WI38 (cell line): Measurements from ENCODE around the gene CD99L2.

ENCODE experiments used
- H3K4me3 ChIP-seq: 2 replicates; pipeline ENCODE4 v1.5.1; 2011; ENCODE audit warnings: low read depth, mild to moderate bottlenecking, control low read depth, low read length
- TF ChIP-seq, protein P1 (sequence below): IDR thresholded peaks from 2 replicates; pipeline ENCODE4 v1.5.1; 2012; ENCODE audit warnings: low read depth, mild to moderate bottlenecking, control low read depth, low read length

The CD99L2 gene

DNA sequence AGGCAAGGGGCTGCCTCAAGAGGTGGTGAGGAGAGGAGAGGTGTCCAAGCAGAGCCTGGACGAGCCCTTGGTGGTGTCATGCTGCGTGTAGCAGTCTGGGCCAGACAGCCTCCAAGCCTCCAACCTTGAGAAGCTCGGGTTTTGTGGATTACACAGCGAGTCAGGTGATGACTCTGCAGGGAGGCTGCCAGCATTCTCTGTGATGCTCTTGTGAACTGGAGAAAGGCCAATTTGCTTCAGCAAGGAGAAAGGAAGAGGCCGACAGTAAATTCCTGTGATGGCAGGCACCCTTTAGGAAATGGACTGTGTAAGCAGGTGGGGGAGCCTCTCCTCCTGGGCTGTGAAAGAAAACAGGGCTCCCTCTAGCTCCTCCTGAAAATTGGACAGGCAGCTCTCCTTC lies 36.0 kb upstream of the CD99L2 start:
- no peak overlapping the region for H3K4me3 ChIP-seq
- TF ChIP-seq, protein P1, sequence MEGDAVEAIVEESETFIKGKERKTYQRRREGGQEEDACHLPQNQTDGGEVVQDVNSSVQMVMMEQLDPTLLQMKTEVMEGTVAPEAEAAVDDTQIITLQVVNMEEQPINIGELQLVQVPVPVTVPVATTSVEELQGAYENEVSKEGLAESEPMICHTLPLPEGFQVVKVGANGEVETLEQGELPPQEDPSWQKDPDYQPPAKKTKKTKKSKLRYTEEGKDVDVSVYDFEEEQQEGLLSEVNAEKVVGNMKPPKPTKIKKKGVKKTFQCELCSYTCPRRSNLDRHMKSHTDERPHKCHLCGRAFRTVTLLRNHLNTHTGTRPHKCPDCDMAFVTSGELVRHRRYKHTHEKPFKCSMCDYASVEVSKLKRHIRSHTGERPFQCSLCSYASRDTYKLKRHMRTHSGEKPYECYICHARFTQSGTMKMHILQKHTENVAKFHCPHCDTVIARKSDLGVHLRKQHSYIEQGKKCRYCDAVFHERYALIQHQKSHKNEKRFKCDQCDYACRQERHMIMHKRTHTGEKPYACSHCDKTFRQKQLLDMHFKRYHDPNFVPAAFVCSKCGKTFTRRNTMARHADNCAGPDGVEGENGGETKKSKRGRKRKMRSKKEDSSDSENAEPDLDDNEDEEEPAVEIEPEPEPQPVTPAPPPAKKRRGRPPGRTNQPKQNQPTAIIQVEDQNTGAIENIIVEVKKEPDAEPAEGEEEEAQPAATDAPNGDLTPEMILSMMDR, result no peak

DNA sequence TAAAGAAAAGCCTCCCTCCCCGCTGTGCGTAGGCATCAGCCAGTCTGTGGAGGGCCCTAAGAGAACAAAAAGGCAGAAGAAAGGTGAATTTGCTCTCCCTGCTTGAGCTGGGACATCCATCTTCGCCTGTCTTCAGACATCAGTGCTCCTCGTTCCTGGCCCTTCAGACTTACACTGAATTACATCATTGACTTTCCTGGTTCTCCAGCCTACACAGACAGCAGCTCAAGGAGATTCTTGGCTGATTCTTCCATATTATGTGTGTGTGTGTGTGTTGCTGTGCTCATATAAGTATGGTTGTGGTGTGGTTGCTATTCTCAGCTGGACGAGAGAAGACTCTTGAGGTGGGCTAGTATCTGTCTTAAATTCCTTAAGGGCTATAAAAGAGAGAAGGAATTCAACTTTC lies 35.5 kb upstream of the CD99L2 start:
- TF ChIP-seq, protein P1, result no peak
- no peak overlapping the region for H3K4me3 ChIP-seq

DNA sequence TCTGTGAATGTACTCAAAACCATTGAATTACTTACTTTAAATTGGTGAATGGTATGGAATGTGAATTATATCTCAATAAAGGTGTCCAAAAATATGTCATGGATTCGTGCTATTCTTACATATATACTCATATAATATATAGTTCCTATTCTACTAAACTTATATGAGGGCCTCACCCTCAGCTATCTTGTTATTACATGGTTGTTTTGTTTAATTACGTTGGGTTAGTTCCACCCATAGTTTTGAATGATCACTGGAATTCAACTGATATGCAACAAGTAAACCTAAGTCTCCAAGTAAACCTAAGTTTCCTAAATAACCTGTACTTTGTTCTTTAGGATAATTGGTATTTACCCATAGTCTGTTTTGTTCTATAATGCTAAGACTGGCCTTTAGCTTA lies 30.6 kb upstream of the CD99L2 start:
- TF ChIP-seq, protein P1, result no peak
- H3K4me3 ChIP-seq, result no peak overlapping the region

DNA sequence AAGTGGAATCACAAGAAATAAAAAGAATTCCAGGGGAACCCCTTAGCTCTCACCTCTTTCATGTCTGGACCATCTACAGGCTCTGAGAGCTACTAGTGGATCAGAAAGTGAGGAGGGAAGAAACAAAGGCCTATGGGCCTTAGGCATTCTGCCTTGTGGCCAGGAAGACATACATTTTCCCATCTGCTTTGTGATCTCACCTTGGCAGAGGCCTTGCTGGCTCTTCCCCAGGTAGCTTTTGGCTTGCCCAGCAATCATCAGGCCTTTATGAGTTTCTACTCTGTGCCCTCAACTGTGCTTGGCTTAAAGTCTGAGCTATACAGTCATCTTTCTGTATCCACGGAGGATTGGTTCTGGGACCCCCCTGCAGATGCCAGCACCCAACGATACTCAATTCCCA lies 28.3 kb upstream of the CD99L2 start:
- TF ChIP-seq, protein P1, result no peak
- H3K4me3 ChIP-seq, result no peak overlapping the region

DNA sequence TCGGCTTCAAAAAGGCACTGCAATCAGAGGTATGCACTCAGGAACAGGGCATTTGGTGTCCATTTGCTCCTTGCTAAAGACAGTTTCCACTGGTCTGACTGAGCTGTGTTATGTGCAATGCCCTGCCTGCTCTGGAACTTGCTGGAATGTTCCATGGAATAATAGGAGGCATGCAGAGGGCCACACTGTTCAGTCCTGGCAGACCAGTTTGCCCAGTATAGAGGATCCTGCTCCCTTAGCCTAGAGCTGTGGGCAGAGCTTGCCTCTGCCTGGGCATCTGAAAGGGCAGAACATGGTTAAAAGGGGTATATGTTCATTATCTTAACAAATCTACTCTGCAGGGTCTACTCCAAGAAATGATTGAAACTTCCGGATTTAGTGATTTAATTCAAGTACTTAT lies 27.8 kb upstream of the CD99L2 start:
- no peak overlapping the region for H3K4me3 ChIP-seq
- TF ChIP-seq, protein P1, result no peak

DNA sequence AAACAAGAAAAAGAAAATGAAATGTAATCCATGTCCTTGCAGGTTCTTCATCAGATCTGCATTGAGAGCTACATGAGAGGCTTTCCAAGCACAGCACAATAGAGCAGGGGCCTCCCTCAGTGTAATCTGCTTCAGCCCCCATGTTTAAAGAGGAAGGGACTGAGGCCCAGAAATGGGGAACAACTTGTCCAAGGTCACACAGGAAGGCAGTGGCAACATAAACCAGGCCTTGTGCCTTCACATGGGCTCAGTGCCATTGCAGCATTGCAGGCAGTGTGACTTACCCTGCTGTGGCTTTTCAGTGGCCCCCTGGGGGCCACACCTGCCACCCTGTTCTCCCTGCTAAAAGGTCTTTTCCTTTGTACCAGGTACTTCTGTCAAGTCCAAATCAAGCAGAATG lies 20.9 kb upstream of the CD99L2 start:
- TF ChIP-seq, protein P1, result no peak
- H3K4me3 ChIP-seq, result no peak overlapping the region

DNA sequence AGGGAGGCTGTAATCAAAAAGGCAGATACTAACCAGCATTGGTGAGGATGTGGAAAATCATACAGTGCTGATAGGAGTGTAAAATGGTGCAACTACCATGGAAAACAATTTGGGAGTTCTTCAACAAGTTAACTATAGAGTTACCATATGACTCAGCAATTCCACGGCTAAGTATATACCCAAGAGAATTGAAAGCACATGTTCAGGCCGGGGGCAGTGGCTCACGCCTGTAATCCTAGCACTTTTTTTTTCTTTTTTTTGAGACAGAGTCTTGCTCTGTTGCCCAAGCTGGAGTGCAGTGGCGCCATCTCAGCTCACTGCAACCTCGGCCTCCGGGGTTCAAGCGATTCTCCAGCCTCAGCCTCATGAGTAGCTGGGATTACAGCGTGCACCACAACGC lies 15.0 kb upstream of the CD99L2 start:
- TF ChIP-seq, protein P1, result no peak
- H3K4me3 ChIP-seq, result no peak overlapping the region

DNA sequence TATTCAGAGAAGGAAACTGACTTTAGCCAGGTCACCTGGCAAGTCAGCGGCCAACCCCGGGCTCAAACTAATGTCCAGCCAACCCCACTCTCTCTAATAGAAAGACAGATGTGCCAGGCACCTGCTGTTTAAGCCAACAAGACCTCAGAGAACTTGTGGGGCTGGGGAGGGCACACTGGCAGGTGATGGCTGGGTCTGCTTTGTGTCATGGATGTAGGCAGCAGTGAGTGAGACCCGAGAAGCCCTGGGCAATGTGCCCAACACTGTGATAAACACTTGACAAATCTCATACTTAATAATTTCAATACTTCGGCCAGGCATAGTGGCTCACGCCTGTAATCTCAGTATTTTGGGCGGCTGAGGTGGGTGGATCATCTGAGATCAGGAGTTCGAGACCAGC lies 9.0 kb upstream of the CD99L2 start:
- TF ChIP-seq, protein P1, result no peak
- H3K4me3 ChIP-seq, result no peak overlapping the region
